ENCODE results near the gene SLC35A1.

Gene SLC35A1

DNA sequence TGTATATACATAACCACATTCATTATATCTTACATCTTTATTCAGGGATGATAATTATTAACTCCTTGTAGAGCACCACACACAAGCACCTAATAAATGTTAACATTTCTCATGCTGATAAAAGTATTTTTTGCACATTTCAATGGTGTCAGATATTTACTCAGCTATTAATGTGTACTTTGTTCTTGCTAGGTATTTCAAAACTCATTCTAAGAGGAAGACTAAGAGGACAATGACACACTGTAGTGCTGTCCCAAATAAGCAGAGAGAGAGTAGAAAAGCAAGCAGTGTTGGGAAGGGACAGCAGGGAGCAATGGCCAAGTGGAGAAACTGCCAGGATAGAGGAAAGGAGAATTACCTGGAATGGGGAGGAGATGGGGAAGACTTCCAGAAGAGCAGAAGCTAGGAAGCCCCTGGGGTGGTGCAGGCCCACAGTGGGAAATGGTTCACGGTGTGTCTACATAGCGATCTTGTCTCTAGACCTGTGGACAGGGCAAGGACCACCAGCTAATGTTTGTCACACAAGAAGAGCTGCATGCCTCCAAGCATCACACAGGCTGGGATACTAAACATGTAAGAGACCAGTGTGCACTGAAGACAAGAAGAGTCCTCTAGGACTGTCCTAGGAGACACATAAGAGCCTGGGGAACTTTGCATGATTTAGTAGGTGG is 61.7 kb downstream of the SLC35A1 start:
- DNase-seq = no peak

DNA sequence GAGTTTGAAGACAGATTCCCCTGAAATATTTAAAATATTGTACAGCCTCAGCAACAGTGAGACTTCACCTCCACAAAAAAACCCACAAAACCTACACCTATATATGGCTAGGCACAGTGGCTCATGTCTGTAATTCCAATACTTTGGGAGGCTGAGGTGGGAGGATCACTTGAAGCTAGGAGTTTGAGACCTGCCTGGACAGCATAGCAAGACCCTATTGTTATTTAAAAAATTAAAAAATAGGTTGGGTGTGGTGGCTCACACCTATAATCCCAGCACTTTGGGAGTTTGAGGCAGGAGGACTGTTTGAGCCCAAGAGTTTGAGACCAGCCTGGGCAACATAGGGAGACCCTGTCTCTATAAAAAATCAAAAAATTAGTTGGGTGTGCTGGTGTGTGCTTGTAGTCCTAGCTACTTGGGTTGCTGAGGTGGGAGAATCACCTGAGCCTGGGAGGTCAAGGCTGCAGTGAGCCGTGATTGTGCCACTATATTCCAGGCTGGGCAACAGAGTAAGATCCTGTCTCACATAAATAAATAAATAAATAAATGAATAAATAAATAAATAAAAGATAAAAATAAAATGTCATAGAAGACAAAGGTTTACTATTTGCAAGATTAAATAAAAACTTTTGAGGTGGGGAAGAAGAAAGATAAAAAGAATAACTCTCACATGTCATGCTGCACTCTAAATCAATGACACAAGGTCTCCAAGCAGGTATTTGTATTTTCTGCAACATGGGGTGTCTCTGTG is 65.9 kb downstream of the SLC35A1 start:
- DNase-seq = no peak

DNA sequence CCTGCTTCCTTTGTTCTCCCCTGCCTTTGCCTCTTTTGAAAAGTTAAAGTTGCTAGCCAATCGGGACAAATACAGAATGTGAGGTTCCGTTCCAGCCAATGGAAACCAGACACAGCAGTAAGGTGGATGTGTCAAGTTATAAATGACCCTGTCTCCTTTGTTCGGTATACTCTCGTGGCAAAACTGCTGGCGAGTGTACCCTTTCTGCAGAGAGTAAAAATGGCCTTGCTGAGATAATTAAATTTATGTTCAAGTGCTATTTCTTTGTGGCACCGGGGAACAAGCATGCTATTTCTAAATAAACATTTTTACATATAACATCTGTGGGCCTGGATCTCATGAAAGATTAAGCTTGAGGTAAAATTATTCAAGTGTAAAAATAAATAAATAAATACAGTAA is 66.8 kb downstream of the SLC35A1 start:
- no peak for DNase-seq

DNA sequence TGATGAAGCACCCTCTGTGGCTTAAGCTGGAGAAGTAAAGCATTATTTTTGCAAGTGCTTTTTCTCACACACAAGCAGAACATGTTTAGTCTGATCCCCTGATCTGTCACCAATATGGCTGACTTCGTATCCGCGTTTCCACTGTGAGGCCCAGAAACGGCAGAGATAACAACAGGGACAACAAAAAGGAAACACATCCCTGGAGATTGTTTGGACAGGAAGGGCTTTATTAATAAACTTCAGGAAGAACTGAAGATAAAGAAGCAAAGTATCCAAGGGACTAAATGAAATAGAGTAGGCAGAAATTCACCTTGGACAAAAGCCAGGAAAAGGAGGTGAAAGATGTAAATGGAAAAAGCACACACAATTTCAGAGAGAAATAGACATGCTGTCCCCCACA is 67.8 kb downstream of the SLC35A1 start:
- DNase-seq = no peak

DNA sequence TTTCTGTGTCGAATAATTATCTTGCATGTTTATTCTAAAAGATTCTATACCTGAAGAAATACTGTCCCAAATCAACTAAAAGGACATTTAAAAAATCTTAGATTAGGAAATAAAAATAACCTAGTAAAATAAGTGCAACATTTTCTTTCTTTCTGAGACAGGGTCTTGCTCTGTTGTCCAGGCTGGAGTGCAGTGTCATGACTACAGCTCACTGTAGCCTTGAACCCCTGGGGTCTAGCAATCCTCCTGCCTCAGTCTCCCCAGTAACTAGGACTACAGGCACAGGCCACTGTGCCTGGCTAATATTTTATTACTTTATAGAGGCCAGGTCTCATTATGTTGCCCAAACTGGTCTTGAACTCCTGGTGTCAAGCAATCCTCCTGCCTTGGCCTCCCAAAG is 68.3 kb downstream of the SLC35A1 start:
- no peak for DNase-seq

DNA sequence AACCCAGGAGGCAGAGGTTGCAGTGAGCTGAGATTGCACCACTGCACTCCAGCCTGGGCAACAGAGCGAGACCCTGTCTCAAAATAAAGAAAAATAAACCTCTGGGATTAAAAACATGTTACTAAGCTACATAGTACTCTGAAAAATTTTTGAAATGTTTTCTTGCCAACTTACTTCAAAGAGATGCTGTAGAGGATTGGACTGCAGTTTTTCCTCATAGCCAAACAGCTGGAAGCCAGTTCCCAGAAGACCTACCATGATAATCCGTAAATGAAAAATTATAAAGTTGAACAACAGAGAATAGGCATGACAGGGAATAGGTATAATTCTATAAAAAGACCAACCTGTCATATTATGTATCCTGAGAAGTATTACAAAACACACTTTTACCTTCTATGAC is 69.0 kb downstream of the SLC35A1 start:
- no peak for DNase-seq

DNA sequence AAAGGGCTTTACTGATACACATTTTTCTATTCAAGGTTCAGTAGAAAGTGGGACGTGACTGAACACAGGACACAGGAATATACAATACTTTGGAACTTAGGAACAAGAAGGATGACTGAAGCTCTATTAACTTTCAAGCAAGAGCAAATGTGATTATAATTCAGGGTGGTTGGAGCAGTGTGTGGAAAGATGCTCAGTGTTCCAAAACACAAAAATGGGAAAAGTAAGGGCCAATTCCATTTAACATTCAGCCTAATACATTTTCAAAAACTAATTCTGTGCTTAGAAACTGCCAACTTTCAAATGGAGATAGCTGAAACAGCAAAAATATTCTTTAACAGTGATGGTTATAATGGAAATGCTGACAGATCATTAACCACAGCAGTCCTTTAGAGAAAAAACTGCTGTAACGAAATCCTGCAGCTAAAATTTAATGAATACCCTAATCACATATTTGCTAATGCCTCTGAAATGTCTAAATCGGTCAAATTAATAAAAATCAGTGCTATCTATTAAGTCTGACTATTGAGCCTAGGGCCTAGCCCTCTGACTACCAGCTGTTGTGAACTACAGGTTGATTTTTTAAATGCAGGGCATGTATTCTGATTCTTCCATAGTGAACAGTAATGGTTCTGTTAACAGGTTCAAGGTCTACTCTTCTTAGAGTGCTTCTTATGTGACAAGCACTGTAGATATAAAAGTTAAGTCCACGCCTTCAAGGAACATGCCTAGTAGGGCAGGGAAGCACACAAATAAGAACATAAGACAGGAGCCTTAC is 71.1 kb downstream of the SLC35A1 start:
- no peak for DNase-seq

DNA sequence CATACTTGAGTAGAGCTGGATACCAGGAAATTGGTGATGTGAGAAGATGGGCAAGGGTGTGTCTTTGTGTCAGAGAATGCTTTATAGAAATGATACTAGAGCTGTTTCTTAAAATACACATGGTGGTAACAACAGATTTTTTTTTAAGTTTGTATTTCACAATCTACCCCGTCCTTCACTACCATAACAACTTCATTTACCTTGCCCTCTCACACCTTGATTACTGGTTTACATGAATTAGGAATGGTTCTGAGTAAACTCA is 71.6 kb downstream of the SLC35A1 start:
- DNase-seq = no peak

DNA sequence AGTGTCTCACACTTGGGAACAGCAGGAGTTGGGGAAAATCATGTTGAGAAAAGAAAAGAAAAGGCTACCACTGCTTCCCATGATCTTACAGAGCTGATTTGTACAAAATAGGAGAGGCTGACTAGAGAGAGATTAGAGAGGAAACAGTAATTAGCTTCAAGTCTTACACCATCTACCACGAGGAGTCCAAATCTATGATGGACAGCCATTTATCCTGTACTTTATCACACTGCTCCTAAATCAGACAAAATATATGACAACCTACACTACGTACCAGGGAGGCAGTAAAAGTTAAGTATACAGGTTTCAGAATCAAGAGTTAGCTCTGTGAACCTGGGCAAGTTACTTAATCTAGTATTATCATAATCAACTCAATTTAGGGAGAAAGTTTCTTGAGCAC is 79.0 kb downstream of the SLC35A1 start:
- DNase-seq = no peak

DNA sequence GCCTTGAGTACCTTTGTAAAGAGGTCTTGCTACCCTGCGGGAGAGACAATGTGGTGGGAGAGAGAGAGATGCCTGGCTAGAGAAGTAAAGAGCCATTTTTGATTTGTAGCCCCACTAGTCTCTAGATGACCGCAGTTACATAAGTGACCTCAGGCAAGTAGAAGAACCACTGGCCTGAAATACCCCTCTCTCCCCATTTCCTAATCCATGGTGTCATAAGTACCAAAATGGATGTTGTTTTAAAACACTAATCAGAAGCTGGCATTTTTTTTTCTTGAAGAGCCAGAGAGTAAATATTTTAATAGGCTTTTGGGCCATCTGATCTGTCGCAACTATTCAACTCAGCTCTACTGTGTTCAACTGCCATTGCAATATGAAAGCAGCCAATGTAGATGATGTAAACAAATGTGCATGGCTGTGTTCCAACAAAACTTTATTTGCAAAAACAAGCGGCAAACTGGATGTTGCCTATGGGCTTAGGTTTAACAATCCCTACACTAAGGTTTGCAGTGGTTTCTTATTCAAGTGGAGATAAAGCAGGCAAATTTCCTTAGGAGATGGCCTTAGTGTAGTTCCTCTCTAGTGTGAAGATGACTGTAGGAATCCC is 80.5 kb downstream of the SLC35A1 start:
- DNase-seq = no peak

DNA sequence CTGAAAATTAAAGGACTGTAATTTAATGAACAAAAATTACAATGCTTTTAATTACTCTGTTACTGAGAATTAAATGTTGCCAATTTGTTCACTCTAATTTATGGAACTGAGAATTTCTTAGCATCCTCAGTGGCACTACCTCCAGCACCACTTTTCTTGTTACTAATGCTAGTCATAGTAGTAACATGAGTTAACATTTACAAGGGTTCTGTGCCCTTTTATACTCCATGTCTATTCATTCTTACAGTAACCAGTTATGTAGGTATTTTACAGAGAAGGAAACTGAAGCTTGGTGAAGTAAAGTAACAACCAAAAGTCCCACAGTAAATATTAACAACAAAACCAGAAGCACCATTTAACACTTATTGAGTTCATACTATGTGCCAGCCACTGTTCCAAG is 82.7 kb downstream of the SLC35A1 start:
- no peak for DNase-seq

DNA sequence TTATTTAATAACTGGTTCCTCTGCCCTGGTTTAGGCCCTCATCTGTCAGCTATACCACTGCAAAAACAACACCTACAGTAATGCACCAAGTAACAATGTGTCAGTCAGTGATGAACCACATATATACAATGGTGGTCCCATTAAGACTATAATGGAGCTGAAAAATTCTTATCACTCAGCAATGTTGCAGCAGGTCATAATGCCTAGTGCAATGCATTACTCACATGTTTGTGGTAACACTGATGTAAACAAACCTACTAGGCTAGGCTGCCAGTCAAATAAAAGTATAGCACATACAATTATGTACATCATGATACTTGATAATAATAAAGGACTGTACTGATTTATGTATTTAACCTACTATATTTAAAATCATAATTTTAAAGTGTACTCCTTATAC is 85.7 kb downstream of the SLC35A1 start:
- no peak for DNase-seq

DNA sequence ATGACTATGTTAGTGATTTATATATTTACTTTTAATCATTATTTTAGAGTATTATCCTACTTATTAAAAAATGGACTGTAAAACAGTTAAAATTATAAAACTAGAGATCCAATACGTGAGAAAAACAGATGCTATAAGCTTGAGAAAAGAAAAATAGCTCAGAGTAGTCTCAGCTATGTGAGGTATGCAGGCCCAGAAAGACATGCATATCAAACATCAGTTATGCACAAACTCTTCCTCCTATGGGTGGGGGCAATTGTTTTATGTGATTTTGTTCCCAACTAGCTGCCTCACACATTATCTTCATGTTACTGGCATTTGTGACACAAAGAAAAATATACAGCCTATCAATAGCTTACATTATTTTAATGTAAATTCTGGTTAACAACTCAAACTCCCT is 88.2 kb downstream of the SLC35A1 start:
- DNase-seq = no peak
